GM19238 (cell line): ENCODE results near the gene DNASE1L2.

ENCODE experiments used
- DNase-seq: peaks from one replicate; pipeline ENCODE4 v3.0.0; 2011; ENCODE audit warnings: low spot score; ENCODE audit not compliant: insufficient read length

The DNASE1L2 gene

GRCh38 chr16:2236337-2237101, at the start of gene DNASE1L2:
DNASE1L2 (plus strand) TSS chr16:2236444; CDS start chr16:2236817, 373 bp downstream.
- DNase-seq: no peak

GRCh38 chr16:2186505-2186904, 49.7 kb upstream of the DNASE1L2 start:
- DNase-seq: no peak

GRCh38 chr16:2187212-2187611, 49.0 kb upstream of the DNASE1L2 start:
- DNase-seq: no peak

- no peak for DNase-seq
Measured at GRCh38 chr16:2188395-2188794, 47.8 kb upstream of the DNASE1L2 start.

GRCh38 chr16:2189252-2189893, 46.9 kb upstream of the DNASE1L2 start:
- no peak for DNase-seq

- no peak for DNase-seq
Measured at GRCh38 chr16:2190002-2190658, 46.1 kb upstream of the DNASE1L2 start.

GRCh38 chr16:2190659-2191445, 45.4 kb upstream of the DNASE1L2 start:
- DNase-seq: no peak

- no peak for DNase-seq
Measured at GRCh38 chr16:2191446-2191706, 44.9 kb upstream of the DNASE1L2 start.

- DNase-seq: no peak
Measured at GRCh38 chr16:2194166-2194834, 41.9 kb upstream of the DNASE1L2 start.

GRCh38 chr16:2194852-2195321, 41.4 kb upstream of the DNASE1L2 start:
- DNase-seq: peak; percentile 65

GRCh38 chr16:2195322-2196161, 40.7 kb upstream of the DNASE1L2 start:
- no peak for DNase-seq

- no peak for DNase-seq
Measured at GRCh38 chr16:2196162-2196980, 39.9 kb upstream of the DNASE1L2 start, which contains the start of gene CASKIN1. CASKIN1 (minus strand) TSS chr16:2196605; CDS start chr16:2196432, 173 bp downstream.

GRCh38 chr16:2196981-2197511, 39.2 kb upstream of the DNASE1L2 start:
- DNase-seq: no peak

GRCh38 chr16:2197765-2198164, 38.5 kb upstream of the DNASE1L2 start:
- DNase-seq: no peak

GRCh38 chr16:2198283-2198682, 38.0 kb upstream of the DNASE1L2 start:
- DNase-seq: no peak

- DNase-seq: no peak
Measured at GRCh38 chr16:2199095-2199494, 37.1 kb upstream of the DNASE1L2 start.

- DNase-seq: no peak
Measured at GRCh38 chr16:2199621-2200139, 36.6 kb upstream of the DNASE1L2 start.

GRCh38 chr16:2200313-2200712, 35.9 kb upstream of the DNASE1L2 start:
- DNase-seq: no peak
